Stimulated activated CD4-positive, alpha-beta T cell treated with anti-CD3 and anti-CD28 coated beads, Interleukin-4, amount 100 ng/mL, for 4 hours (primary cell): ENCODE data around the gene CD300A.

ENCODE experiments used
- DNase-seq, 2 experiments: peaks; one replicate each; pipeline ENCODE4 v3.0.0-alpha.2; 2020

Gene CD300A

GRCh38 chr17:74522381-74523105, 56.1 kb downstream of the CD300A start:
- no peak for DNase-seq

GRCh38 chr17:74523308-74523707, 56.9 kb downstream of the CD300A start:
- DNase-seq = no peak

DNA sequence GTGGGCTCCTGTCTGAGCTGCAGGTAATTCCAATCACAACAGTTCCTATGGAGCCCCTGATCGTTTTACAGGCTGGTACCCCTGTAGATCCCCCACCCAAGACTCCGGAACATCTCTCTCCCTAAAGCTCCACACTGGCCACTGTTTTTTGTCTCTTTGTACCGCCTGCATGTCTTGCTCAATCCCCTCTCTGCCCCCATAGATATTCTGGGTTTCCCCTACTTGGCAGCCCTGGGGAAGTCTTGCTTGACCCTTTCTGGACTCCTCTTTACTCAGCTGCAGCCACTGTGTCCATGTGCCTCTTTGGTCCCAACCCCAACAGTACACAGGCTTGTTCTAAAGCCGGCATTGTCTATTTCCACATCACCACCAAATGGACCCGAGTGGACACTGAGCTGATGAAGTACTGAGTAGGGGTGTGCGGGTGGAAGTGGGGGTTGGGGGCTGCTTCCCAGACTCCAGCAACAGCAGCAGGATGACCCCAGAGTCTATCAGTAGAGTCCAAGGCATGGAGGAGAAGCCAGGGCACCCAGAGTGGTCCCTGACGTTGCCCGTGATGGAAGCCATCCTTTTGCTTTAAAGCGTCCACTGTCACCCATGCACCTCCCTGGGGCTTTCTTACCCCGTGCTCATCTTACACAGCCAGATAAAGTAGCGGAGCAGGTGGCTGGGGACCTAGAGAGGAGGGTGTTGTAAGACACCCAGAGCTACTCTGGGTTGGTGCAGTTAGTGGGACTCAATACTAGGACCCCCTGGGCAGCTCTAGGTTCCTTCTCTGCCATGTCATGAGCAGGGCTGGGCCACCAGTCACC, 58.4 kb downstream of the CD300A start:
- DNase-seq = no peak

DNA sequence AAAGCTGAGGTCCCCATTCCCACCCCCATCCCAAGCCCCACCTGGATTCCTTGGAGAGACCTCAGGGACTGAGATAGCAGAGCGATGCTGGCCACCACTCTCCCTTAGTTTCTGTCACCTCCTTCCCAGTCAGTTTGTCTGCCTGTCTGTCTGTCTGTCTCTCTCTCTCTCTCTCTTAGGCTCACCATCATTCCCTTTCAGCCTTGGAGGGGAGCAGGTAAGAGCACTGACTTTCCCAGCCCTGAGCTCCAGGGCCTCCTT, 59.0 kb downstream of the CD300A start:
- DNase-seq = no peak

- DNase-seq = no peak
These were observed 59.4 kb downstream of the CD300A start for GRCh38 chr17:74525781-74526288.

DNA sequence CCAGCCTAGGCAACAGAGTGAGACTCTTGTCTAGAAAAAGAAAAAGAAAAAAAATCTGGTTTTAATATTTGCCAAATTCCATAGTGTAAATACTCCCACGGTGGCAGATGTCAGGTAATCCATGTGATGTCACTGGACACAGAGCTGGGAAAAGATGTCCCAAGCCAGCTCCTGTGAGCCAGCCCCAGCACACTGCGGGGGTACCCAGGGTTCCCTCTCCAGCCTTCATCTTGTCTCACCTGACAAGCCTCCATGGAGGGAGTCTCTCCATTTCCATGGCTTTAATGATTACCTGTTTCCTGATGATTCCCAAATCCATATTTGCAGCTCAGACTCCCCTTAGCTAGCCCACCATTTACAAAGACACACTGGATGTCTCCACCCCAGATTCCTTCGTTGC, 60.2 kb downstream of the CD300A start:
- DNase-seq = no peak

DNA sequence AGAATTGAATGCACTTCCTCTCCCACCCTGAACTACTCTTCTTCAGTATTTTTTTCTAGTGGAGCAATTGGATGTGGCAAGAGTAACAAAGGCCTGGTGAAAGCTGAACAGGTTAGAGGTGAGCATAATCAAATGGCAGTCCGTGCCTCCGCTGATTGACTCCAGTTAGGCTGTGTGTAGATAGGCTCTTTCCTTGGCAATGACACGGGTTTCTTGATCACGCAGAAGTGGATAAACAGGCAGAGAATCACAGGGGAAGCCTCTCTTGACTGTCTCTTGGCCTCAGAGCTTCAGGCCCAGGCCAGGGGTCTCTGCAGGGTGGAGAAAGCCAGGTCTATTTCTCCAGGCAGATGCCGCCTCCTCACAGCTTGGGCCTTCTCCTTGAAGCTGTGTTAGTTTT, 60.6 kb downstream of the CD300A start:
- no peak for DNase-seq

- no peak for DNase-seq
These were observed 61.3 kb downstream of the CD300A start for GRCh38 chr17:74527756-74528155.

- no peak for DNase-seq
These were observed 62.2 kb downstream of the CD300A start for GRCh38 chr17:74528491-74529199.

GRCh38 chr17:74529243-74529642, 62.8 kb downstream of the CD300A start:
- no peak for DNase-seq

- no peak for DNase-seq
These were observed 64.4 kb downstream of the CD300A start for GRCh38 chr17:74530831-74531150.

GRCh38 chr17:74531231-74531761, 64.9 kb downstream of the CD300A start, which contains the start of gene CD300LB:
CD300LB (minus strand) TSS chr17:74531475; CDS start chr17:74531350, 125 bp downstream.
- no peak for DNase-seq

DNA sequence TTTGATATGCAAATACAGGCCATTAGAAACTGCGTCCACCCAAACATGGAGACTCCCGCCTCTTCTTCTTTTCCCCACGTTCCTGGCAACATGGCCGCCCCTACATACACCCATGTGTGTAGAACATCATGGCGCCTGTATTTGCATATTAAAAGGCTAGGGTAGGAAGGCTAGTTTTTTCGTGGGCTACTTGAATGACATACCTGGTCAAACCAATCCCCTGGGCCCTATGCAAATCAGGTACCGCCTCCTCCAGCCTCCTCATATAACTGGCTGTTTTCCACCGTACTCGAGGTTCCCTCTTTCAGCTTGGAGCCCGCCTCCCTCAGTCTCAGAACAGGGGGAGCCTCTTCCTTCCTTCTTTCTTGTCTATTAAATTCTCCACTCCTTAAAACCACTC, 65.7 kb downstream of the CD300A start:
- DNase-seq = no peak
